NB4 (cell line): ENCODE data around the gene ASB1.

Source experiments
- CTCF ChIP-seq: IDR thresholded peaks from one replicate; pipeline ENCODE4 v1.5.1; 2012; ENCODE audit warnings: low read depth, low read length
- MAX ChIP-seq: IDR thresholded peaks from 2 replicates; pipeline ENCODE4 v1.6.1; 2011; ENCODE audit warnings: low read depth, low read length
- POLR2A ChIP-seq: IDR thresholded peaks from 2 replicates; pipeline ENCODE4 v1.6.1; 2011; ENCODE audit warnings: mild to moderate bottlenecking; ENCODE audit not compliant: insufficient read length; ENCODE audit errors: extremely low read depth

- TF ChIP-seq CTCF (no peak), POLR2A (no peak), MAX (no peak)
These were observed 13.4 kb upstream of the ASB1 start for GRCh38 chr2:238413368-238413767.
